Right lobe of liver (tissue), 6 donors: Measurements from ENCODE around the gene GTF2H4. TPM values are rescaled to one million over a fixed set of nuclear protein-coding genes. Genes with fewer than 3 reads are reported as not detected.
"Not testable (repeated sequence)": the region's sequence is repeated elsewhere in the genome, so short reads cannot be mapped to it uniquely, and the experiment has no call there.

Experiments
- ATAC-seq, 4 donors: fragments of 200-7000 bp; cut with Tn5 transposase; one replicate each; pipeline ENCODE4 v1.9.1; 2020; ENCODE audit warnings: mild to moderate bottlenecking in 4 of 4, moderate library complexity in 4 of 4
- DNase-seq, 3 donors: peaks; one replicate each; pipeline ENCODE4 v3.0.0-alpha.2; 2020
- H3K27ac ChIP-seq, 3 donors: fragments of 200-600 bp; one replicate each; pipeline ENCODE4 v1.8.0; 2022
- H3K27me3 ChIP-seq, 2 donors: fragments of 200-600 bp; one replicate each; pipeline ENCODE4 v1.8.0; 2022
- H3K36me3 ChIP-seq, 4 donors: fragments of 200-600 bp; sonication (generic) in 1 of 4; one replicate each; pipeline versions ENCODE4 v1.5.1 to v1.8.0; 2017 to 2022; ENCODE audit warnings: control low read depth in 1 of 4
- H3K4me1 ChIP-seq, 4 donors: fragments of 200-600 bp; sonication (generic) in 1 of 4; one replicate each; pipeline versions ENCODE4 v1.5.1 to v1.8.0; 2017 to 2022; ENCODE audit warnings: control low read depth in 1 of 4
- H3K4me3 ChIP-seq, 3 donors: fragments of 200-600 bp; one replicate each; pipeline ENCODE4 v1.8.0; 2022
- H3K9me3 ChIP-seq, 4 donors: fragments of 200-600 bp; sonication (generic) in 1 of 4; one replicate each; pipeline versions ENCODE4 v1.5.1 to v1.8.0; 2017 to 2022; ENCODE audit warnings: control low read depth in 1 of 4
- POLR2A ChIP-seq: fragments of 450-650 bp; IDR thresholded peaks from one replicate; pipeline ENCODE4 v1.6.1; 2017; ENCODE audit warnings: antibody characterized with exemption, mild to moderate bottlenecking
- WGBS: methylation state at CpG from one replicate; pipeline ENCODE4 v1.1.6; 2018; ENCODE audit warnings: low coverage, low lambda C conversion rate; ENCODE audit not compliant: insufficient coverage; ENCODE audit errors: missing lambda C conversion rate; 5-methylcytosine and 5-hydroxymethylcytosine counted together
- intact Hi-C, 2 donors: fragments of 100-400 bp; cut with DNase I; formaldehyde crosslinking; loops; one replicate each; pipeline versions ENCODE4 v1.11.2 to v1.14.1; 2022
- total RNA-seq, 6 experiments: library from RNA; depleted of rRNA in 2 of 6; stranded (reverse); fragments of >200 nt in 2 of 6; fragmentation: NEBNext Ultra II Directional in 3 of 6; extraction: Animal tissue kit (Norgen Biotek cat#: 25700) in 3 of 6; gene quantifications; one replicate each; pipeline versions ENCODE4 v1.1.0 to v1.2.4, GENCODE V29; 2016 to 2023
- TF ChIP-seq, protein P1 (sequence below), 4 donors: fragments of 200-600 bp in 3 of 4; fragments of 450-650 bp in 1 of 4; IDR thresholded peaks; one replicate each; pipeline versions ENCODE4 v1.5.1 to v1.8.0; 2016 to 2022; ENCODE audit warnings: antibody characterized with exemption in 4 of 4, mild to moderate bottlenecking in 2 of 4
- donor health status: DM: no; HTN: yes; CAD: no.
- donor health status: DM: no; HTN: no; CAD: no.
- donor health status: DM: no; HTN: no; CAD: no.
- donor health status: DM: no; HTN: yes; CAD: no.
- donor health status: DM: no; HTN: yes; CAD: no.

The GTF2H4 gene
- total RNA-seq, 6 experiments from 2014 or later, result 3.6 to 21.1 (median 17.3) TPM

DNA sequence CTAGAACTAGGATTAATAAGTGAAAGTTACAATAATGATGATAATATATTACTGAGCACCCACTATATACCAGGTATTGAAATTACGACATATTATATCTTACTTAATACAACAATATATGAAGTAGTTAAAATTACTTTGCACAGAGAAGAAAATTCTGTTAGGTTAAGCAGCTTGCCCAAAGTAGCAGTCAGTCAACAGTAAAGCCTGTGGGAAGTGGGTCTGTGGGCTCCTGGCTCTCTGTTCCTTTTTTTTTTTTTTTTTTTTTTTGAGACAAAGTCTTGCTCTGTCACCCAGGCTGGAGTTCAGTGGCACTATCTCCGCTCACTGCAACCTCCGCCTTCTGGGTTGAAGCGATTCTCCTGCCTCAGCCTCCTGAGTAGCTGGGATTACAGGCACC lies 4.8 kb upstream of the GTF2H4 start:
- ATAC-seq (no peak), DNase-seq (peak in 1 of 3 donors; percentile 13)
- TF ChIP-seq, protein P1, sequence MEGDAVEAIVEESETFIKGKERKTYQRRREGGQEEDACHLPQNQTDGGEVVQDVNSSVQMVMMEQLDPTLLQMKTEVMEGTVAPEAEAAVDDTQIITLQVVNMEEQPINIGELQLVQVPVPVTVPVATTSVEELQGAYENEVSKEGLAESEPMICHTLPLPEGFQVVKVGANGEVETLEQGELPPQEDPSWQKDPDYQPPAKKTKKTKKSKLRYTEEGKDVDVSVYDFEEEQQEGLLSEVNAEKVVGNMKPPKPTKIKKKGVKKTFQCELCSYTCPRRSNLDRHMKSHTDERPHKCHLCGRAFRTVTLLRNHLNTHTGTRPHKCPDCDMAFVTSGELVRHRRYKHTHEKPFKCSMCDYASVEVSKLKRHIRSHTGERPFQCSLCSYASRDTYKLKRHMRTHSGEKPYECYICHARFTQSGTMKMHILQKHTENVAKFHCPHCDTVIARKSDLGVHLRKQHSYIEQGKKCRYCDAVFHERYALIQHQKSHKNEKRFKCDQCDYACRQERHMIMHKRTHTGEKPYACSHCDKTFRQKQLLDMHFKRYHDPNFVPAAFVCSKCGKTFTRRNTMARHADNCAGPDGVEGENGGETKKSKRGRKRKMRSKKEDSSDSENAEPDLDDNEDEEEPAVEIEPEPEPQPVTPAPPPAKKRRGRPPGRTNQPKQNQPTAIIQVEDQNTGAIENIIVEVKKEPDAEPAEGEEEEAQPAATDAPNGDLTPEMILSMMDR (IDR thresholded peaks at IDR 0.05), result no peak
- no peak for TF ChIP-seq POLR2A
- Histone ChIP-seq H3K4me3 (no peak overlapping the region), H3K4me1 (no peaks in the 10 kb centered on the region), H3K27me3 (no peaks in the 10 kb centered on the region), H3K9me3 (no peaks in the 10 kb centered on the region), H3K27ac (no peak overlapping the region), H3K36me3 (no peaks in the 10 kb centered on the region)
- intact Hi-C loops, result no loop called here
- WGBS, result 92% methylated on average over 4 of the region's 4 CpGs

DNA sequence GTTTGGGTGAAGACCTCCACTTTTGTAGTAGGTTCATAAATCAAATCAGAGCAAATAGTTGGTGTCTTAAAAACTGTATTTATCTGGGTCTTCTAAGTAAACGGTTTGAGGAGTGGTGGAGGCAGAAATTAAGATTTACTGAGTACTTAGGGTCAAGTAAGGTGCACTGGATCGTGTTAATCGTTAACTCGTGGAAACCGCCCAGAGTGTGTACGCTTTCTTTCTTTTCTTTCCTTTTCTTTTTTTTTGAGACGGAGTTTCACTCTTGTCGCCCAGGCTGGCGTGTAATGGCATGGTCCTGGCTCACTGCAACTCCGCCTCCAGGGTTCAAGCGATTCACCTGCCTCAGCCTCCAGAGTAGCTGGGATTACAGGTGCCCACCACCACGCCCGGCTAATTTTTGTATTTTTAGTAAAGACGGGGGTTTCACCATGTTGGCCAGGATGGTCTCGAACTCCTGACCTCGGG lies 683 bp upstream of the GTF2H4 start:
- peak in 1 of 3 donors; percentile 74 for DNase-seq

DNA sequence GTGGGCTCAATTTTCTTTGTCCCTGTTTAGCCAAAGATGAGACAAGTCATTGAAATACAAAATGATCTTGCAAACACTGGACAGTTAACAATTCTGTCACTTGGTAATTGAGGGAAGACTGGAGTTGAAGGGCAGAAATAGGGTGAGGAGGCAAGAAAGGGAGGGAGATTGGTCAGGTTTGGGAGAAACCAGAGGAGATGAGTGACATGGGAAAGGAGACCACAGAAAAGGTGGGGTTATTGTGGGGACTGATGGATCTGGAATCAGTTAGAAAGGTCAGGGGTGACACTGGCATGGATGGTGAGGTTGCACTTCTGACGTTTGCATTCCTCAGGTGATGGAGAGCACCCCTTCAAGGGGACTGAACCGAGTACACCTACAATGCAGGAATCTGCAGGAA lies 693 bp downstream of the GTF2H4 start:
- 13% methylated on average over 2 of the region's 2 CpGs for WGBS
- Histone ChIP-seq H3K27me3 (no peaks in the 10 kb centered on the region), H3K4me3 (peak overlapping the region; percentile 76 to 94 (median 80)), H3K9me3 (no peaks in the 10 kb centered on the region), H3K27ac (no peak overlapping the region), H3K36me3 (peaks cover 0 to 21% (median 7%) of the 10 kb centered on the region in 4 donors), H3K4me1 (peaks cover 0 to 21% (median 9%) of the 10 kb centered on the region in 4 donors)
- TF ChIP-seq, protein P1 (IDR thresholded peaks at IDR 0.05), result no peak
- TF ChIP-seq POLR2A, result no peak
- intact Hi-C loops, result no loop called here
- no peak for ATAC-seq
- no peak for DNase-seq

More for the DNA sequence above, 683 bp upstream of the GTF2H4 start:
- H3K4me1 ChIP-seq, H3K9me3 ChIP-seq, intact Hi-C loops, H3K27me3 ChIP-seq: not testable (repeated sequence)
- Histone ChIP-seq H3K4me3 (peak overlapping the region; percentile 76 to 94 (median 80)), H3K36me3 (peaks cover 0 to 21% (median 7%) of the 10 kb centered on the region in 4 donors), H3K27ac (peak overlapping the region; percentile 25 to 87 (median 73))
- 21% methylated on average over 13 of the region's 16 CpGs for WGBS
- peak; percentile 25 to 62 (median 58) for ATAC-seq

DNA sequence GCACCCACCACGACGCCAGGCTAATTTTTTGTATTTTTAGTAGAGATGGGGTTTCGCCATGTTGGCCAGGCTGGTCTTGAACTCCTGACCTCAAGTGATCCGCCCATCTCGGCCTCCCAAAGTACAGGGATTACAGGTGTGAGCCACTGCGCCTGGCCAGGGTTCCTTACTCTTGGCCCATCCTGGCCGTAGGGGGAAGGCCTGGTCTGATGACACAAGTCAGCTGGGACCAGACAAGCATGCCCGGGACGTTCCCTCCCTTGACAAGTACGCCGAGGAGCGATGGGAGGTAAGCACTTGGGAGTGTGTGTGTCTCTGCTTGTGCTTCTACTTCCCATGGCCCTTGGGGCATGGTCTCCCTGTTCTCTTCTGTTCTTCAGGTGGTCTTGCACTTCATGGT lies 2.5 kb downstream of the GTF2H4 start:
- H3K9me3 ChIP-seq, intact Hi-C loops, H3K27me3 ChIP-seq, ATAC-seq, H3K4me3 ChIP-seq, H3K27ac ChIP-seq: not testable (repeated sequence)
- H3K36me3 ChIP-seq, result peaks cover 0 to 21% (median 7%) of the 10 kb centered on the region in 4 donors
- no CpG with 5 or more reads among the region's 12 CpGs for WGBS
- DNase-seq, result peak in 1 of 3 donors; percentile 37
- H3K4me1 ChIP-seq, result peaks cover 0 to 30% (median 12%) of the 10 kb centered on the region in 4 donors

DNA sequence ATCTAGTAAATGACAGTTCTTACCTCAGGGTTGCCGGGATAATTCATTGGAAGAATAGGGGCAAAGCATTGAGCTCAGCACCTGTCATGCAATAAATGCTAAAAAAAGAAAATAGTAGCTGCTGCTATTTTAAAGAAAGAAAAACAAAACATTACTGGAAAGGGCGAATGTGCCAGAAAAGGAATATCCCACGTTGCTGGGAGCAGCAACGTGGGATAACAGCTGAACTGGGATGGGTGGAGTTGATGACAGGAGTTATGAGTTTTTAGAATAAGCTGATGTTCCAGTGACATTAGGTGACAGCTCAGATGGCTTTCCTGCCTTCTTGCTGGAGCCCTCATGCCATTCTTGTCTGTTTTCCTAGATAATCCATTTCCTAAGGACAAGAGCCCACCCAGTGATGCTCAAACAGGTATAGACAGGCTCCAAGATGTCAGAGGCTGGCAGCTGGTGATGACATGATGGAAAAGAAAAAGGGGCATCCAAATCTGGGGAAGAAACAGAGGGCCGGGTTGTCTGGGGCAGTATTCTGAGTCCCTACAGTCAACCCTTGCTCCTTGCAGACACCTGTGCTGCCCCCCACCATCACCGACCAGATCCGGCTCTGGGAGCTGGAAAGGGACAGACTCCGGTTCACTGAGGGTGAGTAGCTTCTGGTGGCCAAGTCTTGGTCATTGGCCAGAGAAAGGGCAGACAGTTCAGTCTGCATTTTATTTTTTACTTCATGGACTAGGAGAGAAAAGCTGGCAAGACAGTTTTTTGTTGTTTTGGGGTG lies 4.9 kb downstream of the GTF2H4 start:
- TF ChIP-seq POLR2A, result no peak
- TF ChIP-seq, protein P1 (IDR thresholded peaks at IDR 0.05), result no peak
- intact Hi-C loops, result no loop called here
- 63% methylated on average over 5 of the region's 8 CpGs for WGBS
- peak in 1 of 4 donors; percentile 3 for ATAC-seq
- Histone ChIP-seq H3K27me3 (no peaks in the 10 kb centered on the region), H3K36me3 (peaks cover 0 to 33% (median 11%) of the 10 kb centered on the region in 4 donors), H3K9me3 (no peaks in the 10 kb centered on the region), H3K4me1 (peaks cover 0 to 30% (median 12%) of the 10 kb centered on the region in 4 donors), H3K27ac (peak overlapping the region; percentile 87 to 96 (median 94)), H3K4me3 (peak overlapping the region in 2 of 3 donors; percentile 78 to 91)
- peak in 2 of 3 donors; percentile 62 for DNase-seq
